ENCODE measurements around the gene ARHGAP5. TPM values are rescaled to one million over a fixed set of nuclear protein-coding genes. Genes with fewer than 3 reads are reported as not detected.

The ARHGAP5 gene
- total and polyA plus RNA-seq, 4 donors: 12.3 to 220 (median 41.2) TPM

GRCh38 chr14:32047791-32048190 lies 29.3 kb upstream of the ARHGAP5 start:
- Histone ChIP-seq H3K4me3 (no peak overlapping the region), H3K27ac (ENCODE audit: low read depth in 1 of 2, low read length in 1 of 2) (no peak overlapping the region), H3K4me1 (ENCODE audit: control insufficient read depth in 5 of 5, insufficient read depth in 5 of 5, low read length in 5 of 5) (peaks cover 0 to 4% (median 0%) of the 10 kb centered on the region in 5 donors), H3K9me3 (ENCODE audit: control insufficient read depth in 4 of 4, insufficient read depth in 3 of 4, low read length in 3 of 4) (no peaks in the 10 kb centered on the region), H3K36me3 (ENCODE audit: control insufficient read depth in 4 of 4, insufficient read depth in 4 of 4, low read length in 4 of 4) (no peaks in the 10 kb centered on the region), H3K9ac (ENCODE audit: insufficient read depth in 1 of 2, low read length in 2 of 2) (no peak overlapping the region), H3K27me3 (ENCODE audit: control insufficient read depth in 3 of 3, insufficient read depth in 3 of 3, low read length in 2 of 3) (no peaks in the 10 kb centered on the region)
- no peak for ATAC-seq (ENCODE audit: insufficient read depth, low FRiP score)
- WGBS, 2 donors: 66 to 77% methylated on average over 2 of the region's 2 CpGs
- no peak for DNase-seq
- TF ChIP-seq, protein P1, sequence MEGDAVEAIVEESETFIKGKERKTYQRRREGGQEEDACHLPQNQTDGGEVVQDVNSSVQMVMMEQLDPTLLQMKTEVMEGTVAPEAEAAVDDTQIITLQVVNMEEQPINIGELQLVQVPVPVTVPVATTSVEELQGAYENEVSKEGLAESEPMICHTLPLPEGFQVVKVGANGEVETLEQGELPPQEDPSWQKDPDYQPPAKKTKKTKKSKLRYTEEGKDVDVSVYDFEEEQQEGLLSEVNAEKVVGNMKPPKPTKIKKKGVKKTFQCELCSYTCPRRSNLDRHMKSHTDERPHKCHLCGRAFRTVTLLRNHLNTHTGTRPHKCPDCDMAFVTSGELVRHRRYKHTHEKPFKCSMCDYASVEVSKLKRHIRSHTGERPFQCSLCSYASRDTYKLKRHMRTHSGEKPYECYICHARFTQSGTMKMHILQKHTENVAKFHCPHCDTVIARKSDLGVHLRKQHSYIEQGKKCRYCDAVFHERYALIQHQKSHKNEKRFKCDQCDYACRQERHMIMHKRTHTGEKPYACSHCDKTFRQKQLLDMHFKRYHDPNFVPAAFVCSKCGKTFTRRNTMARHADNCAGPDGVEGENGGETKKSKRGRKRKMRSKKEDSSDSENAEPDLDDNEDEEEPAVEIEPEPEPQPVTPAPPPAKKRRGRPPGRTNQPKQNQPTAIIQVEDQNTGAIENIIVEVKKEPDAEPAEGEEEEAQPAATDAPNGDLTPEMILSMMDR (IDR thresholded peaks at IDR 0.05; ENCODE audit: control extremely low read depth, extremely low read depth): no peak

DNA sequence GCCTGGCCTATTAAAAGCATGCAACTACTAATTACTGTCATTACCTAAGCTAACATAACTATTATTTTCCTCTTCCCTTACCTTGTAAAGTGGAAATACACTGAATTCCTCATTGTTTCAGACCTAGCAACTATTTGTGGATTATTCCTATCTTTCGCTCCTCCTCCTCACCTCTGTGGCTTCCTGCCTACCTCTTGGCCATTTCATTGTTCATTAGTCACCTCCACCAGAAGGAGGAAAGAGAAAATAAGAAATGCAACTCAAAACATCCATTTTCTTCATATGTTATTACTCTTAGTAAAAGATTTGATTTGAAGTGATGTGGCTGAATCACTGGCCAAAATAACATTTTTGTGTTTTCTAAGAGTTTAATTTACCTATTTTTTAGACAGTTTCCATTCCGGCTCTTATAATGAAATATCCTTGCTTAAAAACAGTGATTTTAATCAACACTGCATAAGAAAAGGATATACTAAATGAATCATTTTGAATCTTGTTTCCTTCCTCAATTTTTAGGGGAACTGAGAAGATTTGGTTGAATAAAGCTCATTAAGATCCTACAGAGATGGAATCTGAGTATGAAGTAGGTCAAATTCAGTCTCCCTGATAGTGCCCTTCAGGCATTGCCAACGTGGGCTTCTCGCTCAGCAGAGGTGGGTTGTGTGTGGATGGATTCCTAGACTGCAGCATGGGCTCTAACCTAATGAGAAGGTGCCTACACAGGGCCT lies 27.6 kb upstream of the ARHGAP5 start:
- TF ChIP-seq, protein P1 (IDR thresholded peaks at IDR 0.05; ENCODE audit: control extremely low read depth, extremely low read depth): no peak
- Histone ChIP-seq H3K4me3 (no peak overlapping the region), H3K9me3 (ENCODE audit: control insufficient read depth in 4 of 4, insufficient read depth in 3 of 4, low read length in 3 of 4) (no peaks in the 10 kb centered on the region), H3K27me3 (ENCODE audit: control insufficient read depth in 3 of 3, insufficient read depth in 3 of 3, low read length in 2 of 3) (no peaks in the 10 kb centered on the region), H3K4me1 (ENCODE audit: control insufficient read depth in 5 of 5, insufficient read depth in 5 of 5, low read length in 5 of 5) (peaks cover 0 to 4% (median 0%) of the 10 kb centered on the region in 5 donors), H3K27ac (ENCODE audit: low read depth in 1 of 2, low read length in 1 of 2) (no peak overlapping the region), H3K9ac (ENCODE audit: insufficient read depth in 1 of 2, low read length in 2 of 2) (no peak overlapping the region), H3K36me3 (ENCODE audit: control insufficient read depth in 4 of 4, insufficient read depth in 4 of 4, low read length in 4 of 4) (no peaks in the 10 kb centered on the region)
- 47 to 59% methylated on average over 4 of the region's 4 CpGs for WGBS, 2 donors
- ATAC-seq (ENCODE audit: insufficient read depth, low FRiP score) (no peak), DNase-seq (no peak)

GRCh38 chr14:32050878-32051277 lies 26.2 kb upstream of the ARHGAP5 start:
- TF ChIP-seq, protein P1 (IDR thresholded peaks at IDR 0.05; ENCODE audit: control extremely low read depth, extremely low read depth): no peak
- H3K36me3 ChIP-seq (ENCODE audit: control insufficient read depth in 4 of 4, insufficient read depth in 4 of 4, low read length in 4 of 4): no peaks in the 10 kb centered on the region
- no peaks in the 10 kb centered on the region for H3K9me3 ChIP-seq (ENCODE audit: control insufficient read depth in 4 of 4, insufficient read depth in 3 of 4, low read length in 3 of 4)
- no peak overlapping the region for H3K9ac ChIP-seq (ENCODE audit: insufficient read depth in 1 of 2, low read length in 2 of 2)
- ATAC-seq (ENCODE audit: insufficient read depth, low FRiP score): no peak
- peaks cover 0 to 4% (median 0%) of the 10 kb centered on the region in 5 donors for H3K4me1 ChIP-seq (ENCODE audit: control insufficient read depth in 5 of 5, insufficient read depth in 5 of 5, low read length in 5 of 5)
- DNase-seq: no peak
- no peak overlapping the region for H3K27ac ChIP-seq (ENCODE audit: low read depth in 1 of 2, low read length in 1 of 2)
- H3K4me3 ChIP-seq: no peak overlapping the region
- H3K27me3 ChIP-seq (ENCODE audit: control insufficient read depth in 3 of 3, insufficient read depth in 3 of 3, low read length in 2 of 3): no peaks in the 10 kb centered on the region

DNA sequence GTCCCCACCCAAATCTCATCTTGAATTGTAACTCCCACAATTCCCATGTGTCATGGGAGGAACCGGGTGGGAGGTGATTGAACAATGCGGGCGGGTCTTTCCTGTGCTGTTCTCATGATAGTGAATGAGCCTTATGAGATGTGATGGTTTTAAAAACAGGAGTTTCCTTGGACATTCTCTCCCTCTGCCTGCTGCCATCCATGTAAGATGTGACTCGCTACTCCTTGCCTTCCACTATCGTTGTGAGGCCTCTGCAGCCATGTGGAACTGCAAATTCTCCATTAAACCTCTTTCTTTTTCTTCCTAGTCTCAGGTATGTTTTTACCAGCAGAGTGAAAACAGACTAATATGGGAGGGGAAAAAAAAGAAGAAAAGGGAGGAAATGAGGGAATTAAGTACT lies 22.6 kb upstream of the ARHGAP5 start:
- no peak for ATAC-seq (ENCODE audit: insufficient read depth, low FRiP score)
- Histone ChIP-seq H3K27ac (ENCODE audit: low read depth in 1 of 2, low read length in 1 of 2) (no peak overlapping the region), H3K9me3 (ENCODE audit: control insufficient read depth in 4 of 4, insufficient read depth in 3 of 4, low read length in 3 of 4) (no peaks in the 10 kb centered on the region), H3K4me1 (ENCODE audit: control insufficient read depth in 5 of 5, insufficient read depth in 5 of 5, low read length in 5 of 5) (peaks cover 0 to 4% (median 0%) of the 10 kb centered on the region in 5 donors), H3K27me3 (ENCODE audit: control insufficient read depth in 3 of 3, insufficient read depth in 3 of 3, low read length in 2 of 3) (no peaks in the 10 kb centered on the region), H3K4me3 (no peak overlapping the region), H3K9ac (ENCODE audit: insufficient read depth in 1 of 2, low read length in 2 of 2) (no peak overlapping the region), H3K36me3 (ENCODE audit: control insufficient read depth in 4 of 4, insufficient read depth in 4 of 4, low read length in 4 of 4) (no peaks in the 10 kb centered on the region)
- 92 to 96% methylated on average over 5 of the region's 5 CpGs for WGBS, 2 donors
- TF ChIP-seq, protein P1 (IDR thresholded peaks at IDR 0.05; ENCODE audit: control extremely low read depth, extremely low read depth): no peak
- no peak for DNase-seq

Measured in lung (tissue), 12 donors.